Fibroblast of skin of right biceps (primary cell): Measurements from ENCODE around the gene CPSF3.

Experiments
- DNase-seq: peaks from one replicate; pipeline ENCODE4 v3.0.0-alpha.2; 2013

CPSF3 gene

GRCh38 chr2:9422321-9423099, 944 bp upstream of the CPSF3 start:
- peak; percentile 41 for DNase-seq

DNA sequence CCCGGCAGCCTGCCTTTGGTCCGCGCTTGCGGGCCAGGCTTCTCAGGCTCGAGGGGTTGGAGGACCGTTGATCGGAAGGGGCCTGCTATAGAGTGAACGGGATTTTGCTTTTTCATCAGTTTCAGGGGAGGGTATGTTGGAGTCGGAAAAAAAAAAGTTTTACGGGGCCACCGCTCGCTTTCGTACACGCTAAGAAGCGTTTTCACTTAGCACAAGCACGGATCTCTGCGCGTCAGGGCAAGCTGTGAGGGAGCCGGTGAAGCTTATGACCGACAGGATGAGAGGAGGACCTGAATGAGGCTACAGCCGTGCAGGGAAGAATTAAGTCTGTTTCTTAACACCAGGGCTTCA, 443 bp downstream of the CPSF3 start:
- peak; percentile 11 for DNase-seq

GRCh38 chr2:9424447-9425164, 1.2 kb downstream of the CPSF3 start:
- no peak for DNase-seq

GRCh38 chr2:9428965-9429577, 5.6 kb downstream of the CPSF3 start:
- DNase-seq: peak; percentile 36

- DNase-seq: peak; percentile 42
Measured at GRCh38 chr2:9430316-9431293, 7.2 kb downstream of the CPSF3 start.

DNA sequence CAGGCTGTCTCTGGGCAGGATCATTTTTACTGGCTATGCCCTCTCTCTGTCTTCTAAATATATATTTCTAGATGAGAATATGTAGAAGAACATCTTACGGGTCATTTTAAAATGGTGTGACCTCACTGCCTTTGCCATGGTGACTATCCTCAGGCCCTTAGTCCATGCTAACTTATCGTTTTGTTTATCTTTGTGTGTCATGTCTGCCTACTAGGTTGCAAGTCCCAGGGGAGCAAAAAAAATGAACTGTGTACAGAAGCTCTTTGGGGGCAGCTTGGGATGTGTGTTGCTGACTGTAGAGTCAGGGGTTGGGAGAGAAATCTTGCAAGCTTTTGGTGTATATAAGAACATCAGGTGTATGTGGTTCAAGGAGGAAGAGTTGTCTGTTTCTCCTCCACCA, 11.0 kb downstream of the CPSF3 start:
- peak; percentile 9 for DNase-seq

- peak; percentile 36 for DNase-seq
Measured at GRCh38 chr2:9439536-9439935, 16.1 kb downstream of the CPSF3 start.

GRCh38 chr2:9440058-9440727, 16.7 kb downstream of the CPSF3 start:
- DNase-seq: peak; percentile 62

DNA sequence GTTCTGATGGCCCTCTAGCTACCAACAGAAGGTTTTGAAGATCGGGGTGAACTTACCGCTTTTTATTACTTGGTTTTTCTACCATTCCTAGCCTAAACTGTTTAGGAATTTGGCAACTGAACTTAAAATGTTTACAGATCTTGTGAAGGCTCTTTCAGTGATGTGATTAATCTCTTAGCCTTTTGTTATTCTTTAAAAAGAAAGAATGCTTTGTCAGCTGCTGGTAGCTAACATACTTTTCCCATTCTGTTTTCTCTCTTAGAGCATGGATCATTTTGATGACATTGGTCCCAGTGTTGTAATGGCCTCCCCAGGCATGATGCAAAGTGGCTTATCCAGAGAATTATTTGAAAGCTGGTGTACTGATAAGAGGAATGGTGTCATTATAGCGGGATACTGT, 18.1 kb downstream of the CPSF3 start:
- DNase-seq: no peak

DNA sequence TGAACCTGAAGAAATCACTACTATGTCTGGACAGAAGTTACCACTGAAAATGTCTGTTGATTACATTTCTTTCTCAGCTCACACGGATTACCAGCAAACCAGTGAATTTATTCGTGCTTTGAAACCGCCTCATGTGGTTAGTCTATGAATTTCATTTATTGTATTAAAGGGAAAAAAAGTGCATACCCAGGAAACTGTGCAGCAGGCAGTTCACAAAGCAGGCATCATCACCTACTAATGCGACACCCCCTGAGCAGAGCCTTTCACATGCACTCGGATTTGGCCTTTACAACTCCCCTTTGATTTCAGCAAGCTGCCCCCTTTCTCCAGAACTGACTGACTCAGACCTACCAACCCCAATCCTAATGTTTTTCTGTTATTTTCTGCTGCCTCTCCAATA, 20.1 kb downstream of the CPSF3 start:
- DNase-seq: no peak

GRCh38 chr2:9445089-9445488, 21.6 kb downstream of the CPSF3 start:
- no peak for DNase-seq

GRCh38 chr2:9451231-9451630, 27.8 kb downstream of the CPSF3 start:
- DNase-seq: no peak

- no peak for DNase-seq
Measured at GRCh38 chr2:9460441-9461017, 37.1 kb downstream of the CPSF3 start.

DNA sequence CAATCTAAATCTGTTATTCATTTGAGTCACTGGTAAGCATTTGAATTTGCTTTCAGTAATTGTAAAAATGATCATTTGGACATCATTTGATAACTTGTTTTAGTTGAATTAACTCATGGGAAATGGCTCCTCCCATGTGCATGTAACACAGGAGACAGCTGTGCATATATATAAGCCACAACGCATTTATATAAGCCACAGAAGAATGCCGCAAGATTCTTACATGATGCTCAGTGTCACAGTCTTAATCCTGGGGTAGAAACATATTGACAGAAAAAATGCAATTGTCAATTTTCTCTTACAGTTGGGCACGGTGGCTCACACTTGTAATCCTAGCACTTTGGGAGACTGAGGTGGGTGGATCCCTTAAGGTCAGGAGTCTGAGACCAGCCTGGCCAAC, 37.6 kb downstream of the CPSF3 start:
- DNase-seq: peak; percentile 17

DNA sequence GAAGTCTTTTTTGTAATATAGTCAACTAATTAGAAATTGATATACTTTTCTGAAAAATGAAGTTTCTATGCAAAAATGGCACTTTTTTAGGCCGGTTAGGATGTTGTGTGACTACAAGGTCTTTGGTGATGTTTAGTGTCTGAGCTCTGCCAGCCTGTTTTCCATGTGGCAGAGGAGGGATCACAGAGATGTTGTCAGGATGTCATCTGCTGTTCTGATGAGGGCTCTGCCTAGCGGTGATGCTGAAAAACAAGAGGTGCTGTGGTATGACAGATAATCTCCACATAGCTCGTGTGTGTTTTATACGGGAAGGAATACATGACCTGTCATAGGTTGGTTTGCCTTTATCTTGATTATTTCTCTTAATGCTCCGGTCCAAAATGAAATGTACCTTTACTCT, 38.9 kb downstream of the CPSF3 start:
- no peak for DNase-seq

- DNase-seq: no peak
Measured at GRCh38 chr2:9462886-9463697, 39.6 kb downstream of the CPSF3 start.

DNA sequence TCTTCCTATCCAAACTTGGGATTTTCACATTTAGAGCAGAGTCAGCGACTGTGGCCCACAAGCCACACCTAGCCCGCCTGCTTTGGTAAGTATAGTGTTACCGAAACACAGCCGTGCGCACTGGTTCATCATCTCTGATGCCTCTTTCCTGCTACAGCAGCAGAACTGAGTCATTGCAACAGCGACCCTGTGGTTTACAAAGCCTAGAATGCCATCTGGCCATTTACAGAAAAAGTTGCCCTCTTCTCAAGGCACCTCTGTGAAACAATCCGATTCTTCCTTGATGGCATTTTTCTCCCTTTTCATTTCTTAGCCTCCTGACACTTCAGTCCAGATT, 40.2 kb downstream of the CPSF3 start:
- peak; percentile 11 for DNase-seq

DNA sequence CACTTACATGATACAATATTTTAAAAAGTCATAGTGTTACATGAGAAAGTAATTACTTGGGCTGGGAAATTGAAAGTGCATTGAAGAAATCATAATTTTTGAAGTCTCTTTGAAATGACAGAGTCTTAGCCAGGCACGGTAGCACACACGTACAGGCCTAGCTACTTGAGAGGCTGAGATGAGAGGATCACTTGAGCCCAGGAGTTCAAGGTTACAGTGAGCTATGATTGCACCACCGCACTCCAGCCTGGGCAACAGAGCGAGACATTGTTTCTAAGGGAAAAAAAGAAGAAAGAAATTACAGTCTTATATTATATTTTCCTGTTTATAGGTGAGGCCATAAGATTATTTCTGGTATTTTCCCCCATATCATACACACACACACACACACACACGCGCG, 41.7 kb downstream of the CPSF3 start:
- no peak for DNase-seq

GRCh38 chr2:9466147-9466683, 42.8 kb downstream of the CPSF3 start:
- no peak for DNase-seq

GRCh38 chr2:9467687-9468086, 44.2 kb downstream of the CPSF3 start:
- no peak for DNase-seq

- no peak for DNase-seq
Measured at GRCh38 chr2:9471206-9471605, 47.8 kb downstream of the CPSF3 start.
